ENCODE results near the gene KLK1. TPM values are rescaled to one million over a fixed set of nuclear protein-coding genes. Genes with fewer than 3 reads are reported as not detected.

KLK1 gene
- polyA plus RNA-seq, 2 of the 4 experiments (the other 2 are of a cell fraction): 0.30 TPM; not detected in 1

DNA sequence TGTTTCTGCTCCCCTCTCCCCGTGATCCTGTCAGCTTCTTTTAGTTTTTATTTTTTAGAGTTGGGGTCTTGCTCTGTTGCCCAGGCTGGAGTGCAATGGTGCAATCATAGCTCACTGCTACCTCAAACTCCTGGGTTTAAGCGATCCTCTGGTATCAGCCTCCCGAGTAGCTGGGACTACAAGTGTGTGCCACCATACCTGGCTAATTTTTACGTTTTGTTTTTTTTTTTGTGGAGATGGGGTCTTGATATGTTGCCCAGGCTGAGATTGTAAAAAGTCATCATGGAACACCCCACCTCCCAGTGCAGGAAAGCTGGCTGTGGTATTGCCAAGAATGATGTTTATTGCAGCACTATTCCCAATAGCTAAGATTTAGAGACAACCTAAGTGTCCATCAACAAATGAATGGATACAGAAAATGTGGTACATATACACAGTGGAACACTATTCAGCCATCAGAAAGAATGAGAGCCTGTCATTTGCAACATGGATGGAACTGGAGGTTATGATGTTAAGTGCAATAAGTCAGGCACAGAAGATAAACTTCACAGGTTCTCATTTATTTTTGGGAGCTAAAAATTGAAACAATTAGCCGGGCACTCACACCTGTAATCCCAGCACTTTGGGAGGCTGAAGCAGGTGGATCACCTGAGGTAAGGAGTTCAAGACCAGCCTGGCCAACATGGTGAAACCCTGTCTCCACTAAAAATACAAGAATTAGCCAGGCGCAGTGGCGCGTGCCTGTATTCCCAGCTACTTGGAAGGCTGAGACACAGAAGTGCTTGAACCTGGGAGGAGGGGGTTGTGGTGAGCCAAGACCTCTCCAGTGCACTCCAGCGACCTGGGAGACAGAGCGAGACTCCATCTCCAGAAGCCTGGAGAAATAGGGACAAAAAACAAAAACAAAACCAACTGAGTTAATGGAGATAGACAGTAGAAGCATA lies 16.4 kb upstream of the KLK1 start:
- ChIA-PET CTCF (interaction anchor here (0.8 to 4.8 kb wide), 10 partner anchors 10 to 257 kb away, joined by 3 to 39 read pairs (median 4); partner anchors contain the start of gene KLK3), POLR2A (interaction anchor here (1.3 kb wide), 1 partner anchor 35 kb away, joined by 4 read pairs; no protein-coding TSS in a partner anchor)
- ATAC-seq (no peak), FAIRE-seq (no peak), DNase-seq (ENCODE audit: low read depth in 1 of 2, low spot score in 1 of 2) (no peak)
- Histone ChIP-seq H3K27ac (no peak overlapping the region), H3K4me3 (no peak overlapping the region), H3K9me3 (peaks cover 17% of the 10 kb centered on the region; the same call in 2 of the 3 replicates), H3K4me2 (no peak overlapping the region), H3K4me1 (peaks cover 8% of the 10 kb centered on the region; the same call in 1 of the 3 replicates)
- 27% methylated on average over 10 of the region's 10 CpGs for WGBS (ENCODE audit: missing lambda C conversion rate)
- TF ChIP-seq RAD21 (conservative IDR thresholded peaks at IDR 0.05 in 1 of 2, IDR thresholded peaks at IDR 0.05 in 1 of 2): no peak
- TF ChIP-seq RARB (CRISPR knock-in tag; IDR thresholded peaks at IDR 0.05): no peak
- TF ChIP-seq, protein P1, sequence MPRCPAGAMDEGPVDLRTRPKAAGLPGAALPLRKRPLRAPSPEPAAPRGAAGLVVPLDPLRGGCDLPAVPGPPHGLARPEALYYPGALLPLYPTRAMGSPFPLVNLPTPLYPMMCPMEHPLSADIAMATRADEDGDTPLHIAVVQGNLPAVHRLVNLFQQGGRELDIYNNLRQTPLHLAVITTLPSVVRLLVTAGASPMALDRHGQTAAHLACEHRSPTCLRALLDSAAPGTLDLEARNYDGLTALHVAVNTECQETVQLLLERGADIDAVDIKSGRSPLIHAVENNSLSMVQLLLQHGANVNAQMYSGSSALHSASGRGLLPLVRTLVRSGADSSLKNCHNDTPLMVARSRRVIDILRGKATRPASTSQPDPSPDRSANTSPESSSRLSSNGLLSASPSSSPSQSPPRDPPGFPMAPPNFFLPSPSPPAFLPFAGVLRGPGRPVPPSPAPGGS (IDR thresholded peaks at IDR 0.05): no peak
- no peak for TF ChIP-seq SREBF2 (IDR thresholded peaks at IDR 0.05)
- no peak for TF ChIP-seq JUNB (IDR thresholded peaks at IDR 0.05)
- TF ChIP-seq ZSCAN20 (CRISPR knock-in tag; IDR thresholded peaks at IDR 0.05): no peak
- no peak for TF ChIP-seq PHF8 (IDR thresholded peaks at IDR 0.05; ENCODE audit: borderline replicate concordance, low read depth)
- no peak for TF ChIP-seq GATA3 (IDR thresholded peaks at IDR 0.05; ENCODE audit: borderline replicate concordance)
- no peak for TF ChIP-seq HEYL (CRISPR knock-in tag; IDR thresholded peaks at IDR 0.05)
- TF ChIP-seq CHD4 (IDR thresholded peaks at IDR 0.05; ENCODE audit: borderline replicate concordance): no peak
- TF ChIP-seq MAZ (IDR thresholded peaks at IDR 0.05; ENCODE audit: borderline replicate concordance, low read depth, low read length): no peak
- TF ChIP-seq HOXB13 (CRISPR knock-in tag; IDR thresholded peaks at IDR 0.05; ENCODE audit: low read depth): no peak
- TF ChIP-seq ZFP36 (IDR thresholded peaks at IDR 0.05; ENCODE audit: borderline replicate concordance, partially characterized antibody): no peak

DNA sequence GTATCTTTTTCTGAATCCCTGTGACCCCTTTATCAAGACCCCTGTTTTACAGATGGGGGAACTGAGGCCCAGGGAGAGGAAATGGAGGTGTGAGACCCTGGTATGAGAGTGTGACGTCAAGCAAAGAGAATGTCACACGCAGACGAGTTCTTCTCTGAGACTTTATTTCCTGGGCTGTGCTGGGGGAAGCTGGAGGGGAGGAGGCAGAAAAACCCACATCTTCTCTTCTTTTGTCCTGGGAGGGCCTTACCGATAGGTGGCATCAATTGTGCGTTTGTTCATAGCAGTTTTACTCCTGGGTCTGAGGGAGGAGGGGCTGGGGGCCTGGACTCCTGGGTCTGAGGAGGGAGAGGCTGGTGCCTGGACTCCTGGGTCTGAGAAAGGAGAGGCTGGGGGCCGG lies 14.7 kb upstream of the KLK1 start:
- ChIA-PET POLR2A (no interaction called here), CTCF (interaction anchor here (0.6 to 4.8 kb wide), 16 partner anchors 15 to 283 kb away, joined by 3 to 39 read pairs (median 3); partner anchors contain the start of gene KLK3)
- Histone ChIP-seq H3K27ac (no peak overlapping the region), H3K9me3 (peaks cover 11% of the 10 kb centered on the region; the same call in 2 of the 3 replicates), H3K4me2 (no peak overlapping the region), H3K4me3 (no peak overlapping the region), H3K4me1 (peaks cover 9% of the 10 kb centered on the region; the same call in 1 of the 3 replicates)
- TF ChIP-seq SMC3 (IDR thresholded peaks at IDR 0.05): peak; percentile 28
- TF ChIP-seq RAD21 (conservative IDR thresholded peaks at IDR 0.05 in 1 of 2, IDR thresholded peaks at IDR 0.05 in 1 of 2): peak; percentile 45 to 46
- TF ChIP-seq, protein P2, sequence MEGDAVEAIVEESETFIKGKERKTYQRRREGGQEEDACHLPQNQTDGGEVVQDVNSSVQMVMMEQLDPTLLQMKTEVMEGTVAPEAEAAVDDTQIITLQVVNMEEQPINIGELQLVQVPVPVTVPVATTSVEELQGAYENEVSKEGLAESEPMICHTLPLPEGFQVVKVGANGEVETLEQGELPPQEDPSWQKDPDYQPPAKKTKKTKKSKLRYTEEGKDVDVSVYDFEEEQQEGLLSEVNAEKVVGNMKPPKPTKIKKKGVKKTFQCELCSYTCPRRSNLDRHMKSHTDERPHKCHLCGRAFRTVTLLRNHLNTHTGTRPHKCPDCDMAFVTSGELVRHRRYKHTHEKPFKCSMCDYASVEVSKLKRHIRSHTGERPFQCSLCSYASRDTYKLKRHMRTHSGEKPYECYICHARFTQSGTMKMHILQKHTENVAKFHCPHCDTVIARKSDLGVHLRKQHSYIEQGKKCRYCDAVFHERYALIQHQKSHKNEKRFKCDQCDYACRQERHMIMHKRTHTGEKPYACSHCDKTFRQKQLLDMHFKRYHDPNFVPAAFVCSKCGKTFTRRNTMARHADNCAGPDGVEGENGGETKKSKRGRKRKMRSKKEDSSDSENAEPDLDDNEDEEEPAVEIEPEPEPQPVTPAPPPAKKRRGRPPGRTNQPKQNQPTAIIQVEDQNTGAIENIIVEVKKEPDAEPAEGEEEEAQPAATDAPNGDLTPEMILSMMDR (IDR thresholded peaks at IDR 0.05): peak; percentile 44; the same call in 2 of the 3 replicates
- TF ChIP-seq MYC (IDR thresholded peaks at IDR 0.05; ENCODE audit: borderline replicate concordance, low read length): no peak
- peak; percentile 15 to 42; a peak in 2 of 6 replicates for ATAC-seq
- FAIRE-seq: no peak
- peak; percentile 61 for DNase-seq (ENCODE audit: low read depth in 1 of 2, low spot score in 1 of 2)
- 4% methylated on average over 6 of the region's 6 CpGs for WGBS (ENCODE audit: missing lambda C conversion rate)

DNA sequence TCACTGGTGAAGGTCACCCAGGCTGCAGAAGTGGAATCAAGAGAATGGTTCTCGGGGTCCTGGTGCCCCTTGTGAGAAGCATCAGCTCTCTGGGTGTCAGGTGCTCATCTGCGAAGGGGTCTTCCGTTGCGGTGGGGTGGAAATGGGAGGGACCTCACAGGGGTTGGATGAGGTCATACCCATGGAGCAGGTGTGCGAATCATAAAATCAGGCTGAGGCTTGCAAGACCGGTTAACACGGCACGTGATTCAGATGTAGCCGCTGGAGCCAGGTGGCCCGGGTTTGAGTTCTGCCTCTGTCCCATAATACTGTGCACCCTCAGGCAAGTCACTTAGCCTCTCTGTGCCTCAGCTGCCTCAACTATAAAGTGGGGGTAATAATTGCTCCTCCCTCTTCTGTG lies 13.7 kb upstream of the KLK1 start:
- ChIA-PET POLR2A (no interaction called here), CTCF (interaction anchor here (0.7 to 4.8 kb wide), 10 partner anchors 17 to 180 kb away, joined by 3 to 39 read pairs (median 4); partner anchors contain the start of gene KLK3)

More for the DNA sequence above, 13.7 kb upstream of the KLK1 start:
- H3K4me3 ChIP-seq: no peak overlapping the region
- DNase-seq (ENCODE audit: low read depth in 1 of 2, low spot score in 1 of 2) (no peak), FAIRE-seq (no peak), ATAC-seq (no peak)
- peaks cover 9% of the 10 kb centered on the region; the same call in 1 of the 3 replicates for H3K4me1 ChIP-seq
- no peak overlapping the region for H3K4me2 ChIP-seq
- WGBS (ENCODE audit: missing lambda C conversion rate): 67% methylated on average over 10 of the region's 10 CpGs
- TF ChIP-seq BHLHE40 (IDR thresholded peaks at IDR 0.05; ENCODE audit: low read depth, low read length) (no peak), ZFP36 (IDR thresholded peaks at IDR 0.05; ENCODE audit: borderline replicate concordance, partially characterized antibody) (peak; percentile 29)
- H3K27ac ChIP-seq: no peak overlapping the region
- peaks cover 4% of the 10 kb centered on the region; the same call in 1 of the 3 replicates for H3K9me3 ChIP-seq
